Upper lobe of left lung (tissue), 4 donors: ENCODE results near the gene IQGAP1.

Experiments used
- CTCF ChIP-seq, 6 experiments: fragments of 450-650 bp in 4 of 6; fragments of 200-600 bp in 2 of 6; sonication (generic) in 2 of 6; IDR thresholded peaks; one replicate each; pipeline ENCODE4 v1.5.1; 2016 to 2019; ENCODE audit warnings: antibody characterized with exemption in 6 of 6
- POLR2A ChIP-seq, 4 donors: fragments of 450-650 bp; IDR thresholded peaks; one replicate each; pipeline ENCODE4 v1.5.1; 2016 to 2017; ENCODE audit warnings: antibody characterized with exemption in 4 of 4, mild to moderate bottlenecking in 2 of 4
- POLR2AphosphoS5 ChIP-seq, 2 donors: sonication (generic); formaldehyde crosslinking; IDR thresholded peaks; one replicate each; pipeline ENCODE4 v1.5.1; 2017; ENCODE audit warnings: antibody characterized with exemption in 2 of 2

GRCh38 chr15:90401495-90401894 is 13.5 kb downstream of the IQGAP1 start:
- no peak for TF ChIP-seq CTCF (IDR thresholded peaks at IDR 0.05)
- no peak for TF ChIP-seq POLR2A (IDR thresholded peaks at IDR 0.05)
- no peak for TF ChIP-seq POLR2AphosphoS5 (IDR thresholded peaks at IDR 0.05)
